H9 (cell line): ENCODE measurements around the gene KLRK1. TPM values are rescaled to one million over a fixed set of nuclear protein-coding genes. Genes with fewer than 3 reads are reported as not detected.

Source experiments
- DNase-seq: peaks from one replicate; pipeline ENCODE4 v3.0.0-alpha.2; 2017
- H2AFZ ChIP-seq: one replicate; pipeline ENCODE4 v1.6.1; 2013; ENCODE audit warnings: mild to moderate bottlenecking, low read length, control low read depth, moderate library complexity
- H2AK5ac ChIP-seq: 2 replicates; pipeline ENCODE4 v1.6.1; 2013; ENCODE audit warnings: low read length, control low read depth, mixed read lengths; ENCODE audit not compliant: insufficient read length
- H2BK120ac ChIP-seq: one replicate; pipeline ENCODE4 v1.6.1; 2013; ENCODE audit warnings: low read depth, mild to moderate bottlenecking, low read length, control low read depth, inconsistent platforms; ENCODE audit not compliant: poor library complexity, severe bottlenecking
- H2BK12ac ChIP-seq: 2 replicates; pipeline ENCODE4 v1.6.1; 2013; ENCODE audit warnings: low read length, control low read depth, mixed read lengths, low read depth; ENCODE audit not compliant: insufficient read length
- H2BK15ac ChIP-seq: 2 replicates; pipeline ENCODE4 v1.6.1; 2013; ENCODE audit warnings: low read depth, low read length, control low read depth
- H2BK20ac ChIP-seq: one replicate; pipeline ENCODE4 v1.6.1; 2013; ENCODE audit warnings: low read depth, mild to moderate bottlenecking, low read length, control low read depth, inconsistent platforms; ENCODE audit not compliant: poor library complexity, severe bottlenecking
- H2BK5ac ChIP-seq: 2 replicates; pipeline ENCODE4 v1.6.1; 2013; ENCODE audit warnings: low read length, control low read depth, mixed read lengths; ENCODE audit not compliant: insufficient read length
- H3K14ac ChIP-seq: 2 replicates; pipeline ENCODE4 v1.6.1; 2013; ENCODE audit warnings: low read length, control low read depth; ENCODE audit not compliant: insufficient read depth
- H3K18ac ChIP-seq: 2 replicates; pipeline ENCODE4 v1.6.1; 2013; ENCODE audit warnings: low read depth, mild to moderate bottlenecking, mixed read lengths, low read length, control low read depth; ENCODE audit not compliant: insufficient read length
- H3K23ac ChIP-seq: 2 replicates; pipeline ENCODE4 v1.6.1; 2013; ENCODE audit warnings: low read length, control low read depth, mixed read lengths, low read depth; ENCODE audit not compliant: insufficient read length
- H3K23me2 ChIP-seq: 2 replicates; pipeline ENCODE4 v1.6.1; 2013; ENCODE audit warnings: low read depth, mild to moderate bottlenecking, mixed read lengths, low read length, control low read depth; ENCODE audit not compliant: insufficient read length, poor library complexity, severe bottlenecking
- H3K27ac ChIP-seq: 2 replicates; pipeline ENCODE4 v1.5.1; 2013; ENCODE audit warnings: low read length, control low read depth, mixed read lengths, low read depth; ENCODE audit not compliant: insufficient read length
- H3K27me3 ChIP-seq: 2 replicates; pipeline ENCODE4 v1.6.1; 2013; ENCODE audit warnings: low read length, control low read depth, inconsistent platforms; ENCODE audit not compliant: insufficient read depth
- H3K4ac ChIP-seq: 2 replicates; pipeline ENCODE4 v1.6.1; 2013; ENCODE audit warnings: low read depth, mild to moderate bottlenecking, control low read depth, inconsistent platforms, low read length, moderate library complexity
- H3K4me1 ChIP-seq: 2 replicates; pipeline ENCODE4 v1.6.1; 2013; ENCODE audit warnings: low read length, control low read depth, inconsistent platforms; ENCODE audit not compliant: insufficient read depth
- H3K4me2 ChIP-seq: 2 replicates; pipeline ENCODE4 v1.6.1; 2013; ENCODE audit warnings: low read length, control low read depth, mixed read lengths; ENCODE audit not compliant: insufficient read length, insufficient read depth
- H3K56ac ChIP-seq: 2 replicates; pipeline ENCODE4 v1.6.1; 2013; ENCODE audit warnings: low read depth, mild to moderate bottlenecking, mixed read lengths, low read length, control low read depth; ENCODE audit not compliant: insufficient read length
- H3K79me1 ChIP-seq: 2 replicates; pipeline ENCODE4 v1.6.1; 2013; ENCODE audit warnings: low read depth, mild to moderate bottlenecking, moderate library complexity, low read length, control low read depth, inconsistent platforms; ENCODE audit not compliant: insufficient read depth, poor library complexity, severe bottlenecking
- H3K79me2 ChIP-seq: 2 replicates; pipeline ENCODE4 v1.6.1; 2013; ENCODE audit warnings: low read length, control low read depth, inconsistent platforms; ENCODE audit not compliant: insufficient read depth
- H3K9ac ChIP-seq: 2 replicates; pipeline ENCODE4 v1.6.1; 2013; ENCODE audit warnings: low read length, control low read depth, mixed read lengths; ENCODE audit not compliant: insufficient read length; ENCODE audit errors: extremely low read depth
- H3K9me3 ChIP-seq: one replicate; pipeline ENCODE4 v1.6.1; 2013; ENCODE audit warnings: low read depth, low read length, inconsistent platforms; ENCODE audit not compliant: control insufficient read depth
- H3T11ph ChIP-seq: one replicate; pipeline ENCODE4 v1.6.1; 2013; ENCODE audit warnings: mild to moderate bottlenecking, low read length, control low read depth, inconsistent platforms
- H4K20me1 ChIP-seq: one replicate; pipeline ENCODE4 v1.6.1; 2013; ENCODE audit not compliant: control insufficient read depth, insufficient read length, insufficient read depth
- H4K5ac ChIP-seq: 2 replicates; pipeline ENCODE4 v1.6.1; 2013; ENCODE audit warnings: low read depth, mild to moderate bottlenecking, mixed read lengths, low read length, control low read depth; ENCODE audit not compliant: insufficient read length
- H4K8ac ChIP-seq: replicated peaks from 2 replicates; pipeline ENCODE4 v1.6.1; 2013; ENCODE audit warnings: low read length, control low read depth, mixed read lengths, low read depth; ENCODE audit not compliant: insufficient read length
- H4K91ac ChIP-seq: 2 replicates; pipeline ENCODE4 v1.6.1; 2013; ENCODE audit warnings: low read depth, mild to moderate bottlenecking, moderate library complexity, mixed read lengths, low read length, control low read depth; ENCODE audit not compliant: insufficient read length
- H3K27ac Mint-ChIP-seq, 3 experiments: 2 replicates in 2 of 3; 3 replicates in 1 of 3; pipeline ENCODE4 v1.8.0; 2020 to 2021; ENCODE audit warnings: mixed read lengths in 3 of 3, mild to moderate bottlenecking in 1 of 3, moderate library complexity in 1 of 3
- H3K27me3 Mint-ChIP-seq: 2 replicates; pipeline ENCODE4 v1.8.0; 2021; ENCODE audit warnings: low read depth, mild to moderate bottlenecking, moderate library complexity, mixed read lengths
- H3K36me3 Mint-ChIP-seq, 3 experiments: 2 replicates in 2 of 3; 3 replicates in 1 of 3; pipeline ENCODE4 v1.8.0; 2020 to 2021; ENCODE audit warnings: low read depth in 3 of 3, mixed read lengths in 3 of 3; ENCODE audit not compliant: insufficient read depth in 1 of 3
- H3K4me1 Mint-ChIP-seq, 2 experiments: 2 replicates each; pipeline ENCODE4 v1.8.0; 2020; ENCODE audit warnings: mixed read lengths in 2 of 2
- H3K4me3 Mint-ChIP-seq, 2 experiments: 2 replicates in 1 of 2; 3 replicates in 1 of 2; pipeline ENCODE4 v1.8.0; 2020 to 2021; ENCODE audit warnings: mild to moderate bottlenecking in 2 of 2, mixed read lengths in 2 of 2, moderate library complexity in 1 of 2
- H3K9me3 Mint-ChIP-seq, 2 experiments: 2 replicates in 1 of 2; 3 replicates in 1 of 2; pipeline ENCODE4 v1.8.0; 2020; ENCODE audit warnings: mild to moderate bottlenecking in 2 of 2, mixed read lengths in 2 of 2, moderate library complexity in 1 of 2
- CTCF ChIP-seq: fragments of 200-600 bp; sonication (generic); conservative IDR thresholded peaks from 3 replicates; pipeline ENCODE4 v1.8.0; 2021; ENCODE audit warnings: antibody characterized with exemption, mild to moderate bottlenecking
- WGBS: extraction: QIAGEN DNeasy Blood & Tissue Kit; methylation state at CpG from one replicate; pipeline ENCODE4 v1.1.7; 2013; ENCODE audit warnings: missing lambda C conversion rate, low lambda C conversion rate, mixed read lengths; ENCODE audit not compliant: insufficient read length; ENCODE audit errors: extremely low coverage; 5-methylcytosine and 5-hydroxymethylcytosine counted together
- total RNA-seq: library from RNA; stranded (reverse); gene quantifications from 2 replicates; pipeline ENCODE4 v1.2.1, GENCODE V29; 2021

The KLRK1 gene
- total RNA-seq, 1 experiment from 2014 or later, result not detected

- H3K9me3 ChIP-seq, result no peaks in the 10 kb centered on the region
- no peak overlapping the region for H4K91ac ChIP-seq
- H2BK20ac ChIP-seq, result no peak overlapping the region
- no peak overlapping the region for H3K9ac ChIP-seq
- no peak overlapping the region for H3K18ac ChIP-seq
- no peak for TF ChIP-seq CTCF
- no CpG with 5 or more reads among the region's 1 CpG for WGBS
- no peak overlapping the region for H4K8ac ChIP-seq
- H3T11ph ChIP-seq, result no peak overlapping the region
- no peak overlapping the region for H3K56ac ChIP-seq
- no peak overlapping the region for H2AFZ ChIP-seq
- H2AK5ac ChIP-seq, result no peak overlapping the region
- H3K23ac ChIP-seq, result no peak overlapping the region
- H3K27ac Mint-ChIP-seq, result no peak overlapping the region
- H3K27ac ChIP-seq, result no peak overlapping the region
- H2BK120ac ChIP-seq, result no peak overlapping the region
- H3K23me2 ChIP-seq, result no peaks in the 10 kb centered on the region
- no peaks in the 10 kb centered on the region for H3K79me2 ChIP-seq
- no peaks in the 10 kb centered on the region for H4K20me1 ChIP-seq
- no peaks in the 10 kb centered on the region for H3K27me3 ChIP-seq
- H2BK5ac ChIP-seq, result no peak overlapping the region
- no peak overlapping the region for H3K14ac ChIP-seq
- DNase-seq, result no peak
- H3K4ac ChIP-seq, result no peak overlapping the region
- H3K27me3 Mint-ChIP-seq, result no peaks in the 10 kb centered on the region
- H3K4me1 ChIP-seq, result no peaks in the 10 kb centered on the region
- H3K79me1 ChIP-seq, result no peaks in the 10 kb centered on the region
- no peak overlapping the region for H2BK15ac ChIP-seq
- no peak overlapping the region for H2BK12ac ChIP-seq
- no peak overlapping the region for H4K5ac ChIP-seq
- H3K4me3 Mint-ChIP-seq, result no peak overlapping the region
- peaks cover 1 to 4% of the 10 kb centered on the region in 2 experiments; a peak in 2 of 5 replicates for H3K9me3 Mint-ChIP-seq
- H3K4me2 ChIP-seq, result no peak overlapping the region
- no peaks in the 10 kb centered on the region for H3K4me1 Mint-ChIP-seq
- H3K36me3 Mint-ChIP-seq, result no peaks in the 10 kb centered on the region
Observed at GRCh38 chr12:10386857-10387256, 3.0 kb downstream of the KLRK1 start.
